Activated CD4-positive, alpha-beta T cell treated with anti-CD3 and anti-CD28 coated beads, Interleukin-2, amount 50 U/mL, for 16 hours (primary cell): ENCODE results near the gene GSN.

Experiments
- DNase-seq: peaks from one replicate; pipeline ENCODE4 v3.0.0-alpha.2; 2020

GSN gene

DNA sequence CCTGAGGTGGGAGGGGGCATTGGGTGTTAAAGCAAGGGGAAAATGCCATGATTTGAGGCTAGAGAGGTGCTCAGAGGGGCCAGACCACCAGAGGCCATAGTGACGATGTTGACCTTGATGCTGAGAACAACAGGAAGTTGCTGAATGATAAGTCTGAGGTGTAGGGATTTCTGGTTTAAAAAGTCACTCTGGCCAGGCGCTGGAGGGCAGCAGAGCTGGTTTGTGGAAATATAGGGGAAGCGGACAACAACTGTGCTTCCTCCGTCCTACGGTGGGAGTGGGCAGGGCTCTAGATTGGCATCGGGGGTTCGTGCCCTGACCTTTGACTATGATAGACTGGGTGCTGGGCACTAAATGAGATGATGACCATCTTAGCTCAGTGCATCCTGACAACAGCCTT, 57.4 kb downstream of the GSN start:
- DNase-seq, result no peak

DNA sequence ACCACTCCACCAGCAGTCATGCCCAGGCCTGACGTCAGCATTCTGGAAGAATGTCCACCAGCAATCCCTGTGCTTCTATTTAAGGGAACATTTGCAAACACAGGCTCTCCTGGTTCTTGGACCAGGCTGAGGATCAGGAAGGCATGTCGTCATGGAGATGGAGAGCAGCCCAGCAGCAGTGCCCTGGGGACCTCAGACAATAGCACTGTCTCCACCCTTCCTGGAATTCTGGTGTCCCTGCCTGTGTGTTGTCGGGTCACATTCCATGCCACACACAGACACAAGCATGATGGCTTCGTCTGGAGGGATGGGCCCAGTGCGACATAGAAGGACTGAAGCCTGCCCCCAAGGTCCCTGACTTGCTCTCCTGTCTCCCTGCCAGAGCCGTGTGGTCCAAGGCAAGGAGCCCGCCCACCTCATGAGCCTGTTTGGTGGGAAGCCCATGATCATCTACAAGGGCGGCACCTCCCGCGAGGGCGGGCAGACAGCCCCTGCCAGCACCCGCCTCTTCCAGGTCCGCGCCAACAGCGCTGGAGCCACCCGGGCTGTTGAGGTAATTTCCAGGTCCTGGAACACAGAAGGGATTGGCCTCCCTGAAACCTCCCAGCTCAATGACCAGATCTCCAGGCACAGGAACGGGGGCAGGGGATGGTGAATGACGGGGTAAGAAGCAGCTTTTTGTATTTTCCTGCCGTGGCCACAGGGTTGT, 58.3 kb downstream of the GSN start:
- DNase-seq, result no peak

DNA sequence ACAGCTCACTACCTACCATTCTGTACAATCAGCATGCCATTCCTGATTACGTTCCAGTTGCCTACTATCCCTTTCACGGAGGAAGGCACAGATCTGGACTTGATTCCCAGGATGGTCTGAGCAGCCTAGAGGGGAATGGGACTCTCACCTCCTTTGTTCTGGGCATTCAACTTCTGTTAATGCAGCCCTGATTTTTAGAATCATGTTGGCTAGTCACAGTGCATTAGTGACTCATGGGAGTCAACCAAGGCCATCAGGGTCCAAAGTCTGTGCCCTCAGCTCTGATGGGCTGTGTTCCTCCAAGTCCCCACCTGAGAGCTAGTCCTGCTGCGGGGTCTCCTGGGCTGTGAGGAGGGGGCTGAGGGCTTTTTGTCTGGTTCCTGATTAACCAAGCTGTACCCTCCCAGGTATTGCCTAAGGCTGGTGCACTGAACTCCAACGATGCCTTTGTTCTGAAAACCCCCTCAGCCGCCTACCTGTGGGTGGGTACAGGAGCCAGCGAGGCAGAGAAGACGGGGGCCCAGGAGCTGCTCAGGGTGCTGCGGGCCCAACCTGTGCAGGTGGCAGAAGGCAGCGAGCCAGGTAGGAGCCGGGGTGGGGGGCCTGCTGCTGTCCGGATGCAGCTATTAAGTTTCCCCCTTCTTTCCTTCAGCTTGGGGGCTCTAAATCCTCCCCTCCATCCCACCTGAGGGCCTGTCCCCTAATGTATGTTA, 59.1 kb downstream of the GSN start:
- no peak for DNase-seq

DNA sequence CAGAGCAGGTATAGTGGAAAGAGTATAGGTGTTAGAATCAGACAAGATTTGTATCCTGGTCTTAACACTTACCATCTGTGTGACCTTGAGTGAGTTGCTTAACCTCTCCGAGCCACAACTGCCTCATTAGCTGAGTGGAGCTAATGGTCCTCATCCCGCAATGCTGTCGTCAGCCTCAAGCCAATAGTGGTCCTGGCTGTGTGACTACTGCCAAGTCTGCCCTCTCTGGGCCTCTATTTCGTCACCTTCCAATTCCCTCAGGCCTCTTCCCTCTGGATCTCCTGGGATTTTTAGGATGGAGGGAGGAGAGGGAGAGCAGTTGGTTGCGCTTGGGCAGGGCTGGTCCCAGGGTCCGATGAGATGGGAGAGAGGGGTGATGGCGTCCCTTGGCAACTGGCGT, 60.5 kb downstream of the GSN start:
- DNase-seq, result no peak

DNA sequence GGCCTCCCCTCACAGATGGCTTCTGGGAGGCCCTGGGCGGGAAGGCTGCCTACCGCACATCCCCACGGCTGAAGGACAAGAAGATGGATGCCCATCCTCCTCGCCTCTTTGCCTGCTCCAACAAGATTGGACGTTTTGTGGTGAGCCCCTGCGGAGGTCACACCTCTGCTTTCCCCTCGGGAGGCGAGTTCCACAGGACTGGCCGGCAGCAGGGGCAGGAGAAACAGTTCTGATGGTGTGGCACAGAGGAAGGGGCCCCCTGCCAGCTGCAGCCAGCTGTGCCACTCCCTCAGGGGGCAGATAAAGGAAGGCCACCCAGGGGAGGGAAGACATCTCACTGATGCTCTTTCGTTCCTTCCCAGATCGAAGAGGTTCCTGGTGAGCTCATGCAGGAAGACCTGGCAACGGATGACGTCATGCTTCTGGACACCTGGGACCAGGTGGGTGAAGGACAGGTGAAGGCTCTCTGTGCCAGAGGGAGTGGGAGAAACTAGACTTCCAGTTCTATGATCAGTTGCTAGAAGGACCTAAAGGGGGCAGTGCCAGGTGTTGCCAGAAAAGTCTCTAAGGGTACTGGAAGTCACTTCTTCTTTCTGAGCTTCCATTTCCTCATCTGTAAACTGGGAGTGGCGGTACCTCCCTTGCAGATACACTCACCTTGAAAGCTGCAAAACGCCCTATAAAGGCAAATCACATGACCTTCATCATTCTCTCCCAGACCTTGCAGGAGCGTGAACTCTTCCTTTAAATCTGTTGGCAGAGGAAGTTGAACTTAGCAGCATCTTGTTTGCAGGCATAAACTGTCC, 61.1 kb downstream of the GSN start:
- DNase-seq, result no peak

DNA sequence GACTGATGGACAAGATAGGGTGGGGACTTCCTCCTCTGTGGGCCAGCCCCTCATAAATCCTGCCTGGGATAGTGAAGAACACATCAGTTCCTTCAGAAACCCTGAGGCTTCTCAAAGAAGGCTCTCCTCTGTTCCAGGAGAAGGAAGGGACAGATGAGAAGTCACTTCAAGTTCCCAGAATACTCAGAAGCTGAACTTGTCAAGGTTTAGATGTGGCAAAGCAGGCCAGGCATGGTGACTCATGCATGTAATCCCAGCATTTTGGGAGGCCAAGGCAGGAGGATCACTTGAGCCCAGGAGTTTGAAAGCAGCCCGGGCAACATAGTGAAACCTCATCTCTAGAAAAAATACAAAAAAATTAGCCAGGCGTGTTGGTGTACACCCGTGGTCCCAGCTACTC, 63.6 kb downstream of the GSN start:
- no peak for DNase-seq

DNA sequence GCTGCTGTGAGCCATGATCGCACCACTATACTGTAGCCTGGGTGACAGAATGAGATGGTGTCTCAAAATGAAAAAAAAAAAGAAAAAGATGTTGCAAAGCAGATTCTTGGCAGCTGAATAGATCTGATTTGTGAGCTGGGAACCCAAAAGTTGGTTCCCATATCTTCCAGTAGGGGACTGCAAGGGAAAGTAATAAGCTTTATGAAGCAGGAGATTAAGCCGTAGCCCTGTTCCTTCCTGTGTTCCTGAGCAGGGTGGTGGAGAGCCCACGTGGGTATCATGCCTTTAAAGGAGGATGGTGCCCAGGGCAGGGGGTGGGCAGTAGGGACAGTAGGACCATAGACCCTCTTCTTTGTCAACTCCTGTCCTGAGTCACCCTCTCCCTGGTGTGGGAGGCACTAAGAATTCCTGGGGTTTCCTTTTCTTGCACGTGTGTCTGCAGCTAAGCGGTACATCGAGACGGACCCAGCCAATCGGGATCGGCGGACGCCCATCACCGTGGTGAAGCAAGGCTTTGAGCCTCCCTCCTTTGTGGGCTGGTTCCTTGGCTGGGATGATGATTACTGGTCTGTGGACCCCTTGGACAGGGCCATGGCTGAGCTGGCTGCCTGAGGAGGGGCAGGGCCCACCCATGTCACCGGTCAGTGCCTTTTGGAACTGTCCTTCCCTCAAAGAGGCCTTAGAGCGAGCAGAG, 64.2 kb downstream of the GSN start:
- no peak for DNase-seq

DNA sequence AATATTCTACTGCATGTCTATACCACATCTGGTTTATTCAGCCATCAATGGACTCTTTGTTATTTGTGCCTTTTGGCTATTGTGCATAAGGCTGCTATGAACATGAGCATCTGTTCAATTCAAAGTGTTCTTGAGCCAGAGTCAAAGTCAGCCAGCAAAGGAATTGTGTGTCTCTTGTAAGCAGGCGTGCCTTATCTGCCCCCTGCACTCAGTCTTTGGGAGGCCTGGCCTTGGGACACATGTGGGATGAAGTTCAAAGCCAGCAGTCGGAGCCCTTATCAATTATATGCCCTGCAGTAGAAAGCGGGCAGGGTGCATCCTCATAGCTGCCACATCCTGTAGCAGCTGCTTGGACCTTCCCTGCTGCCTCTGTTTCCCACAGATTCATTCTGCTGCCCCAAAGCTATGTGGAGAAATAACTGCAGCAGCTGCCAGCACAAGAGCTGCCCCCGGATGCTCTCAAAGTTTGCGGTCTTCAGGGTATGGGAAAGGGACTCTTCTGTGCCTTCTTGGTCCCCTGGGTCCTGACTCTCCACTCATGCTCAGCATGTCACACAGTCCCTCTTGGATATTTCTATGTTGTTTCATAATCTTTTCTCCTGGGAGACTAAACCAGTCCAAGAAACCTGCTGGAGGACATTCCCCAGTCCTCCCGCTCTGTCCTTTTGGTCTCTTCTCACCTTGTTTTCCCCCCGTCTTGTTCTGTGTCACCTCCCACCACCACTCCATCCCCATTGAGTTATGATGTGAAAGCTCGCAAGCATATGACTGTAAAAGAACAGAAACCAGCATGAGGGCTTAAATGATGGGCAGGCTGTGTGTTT, 66.2 kb downstream of the GSN start:
- no peak for DNase-seq

DNA sequence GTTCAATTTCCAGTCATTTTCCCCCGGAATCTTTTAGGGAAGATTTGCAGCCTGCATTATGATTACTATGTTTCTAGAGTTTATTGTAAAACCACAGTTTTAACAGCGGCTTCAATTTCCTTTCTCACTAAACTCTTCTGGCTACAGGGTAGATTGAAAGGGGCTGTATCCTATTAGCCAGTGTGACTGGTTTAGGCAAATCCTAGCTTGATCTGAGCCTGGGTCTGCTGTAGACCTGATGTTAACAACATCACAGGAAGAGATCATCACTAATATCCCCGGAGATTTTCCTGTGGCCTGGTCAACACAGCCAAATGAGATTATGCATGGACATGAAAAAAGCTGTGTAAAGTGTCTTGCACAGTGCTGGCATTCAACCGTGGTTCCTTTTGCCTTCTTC, 68.7 kb downstream of the GSN start:
- DNase-seq, result no peak

DNA sequence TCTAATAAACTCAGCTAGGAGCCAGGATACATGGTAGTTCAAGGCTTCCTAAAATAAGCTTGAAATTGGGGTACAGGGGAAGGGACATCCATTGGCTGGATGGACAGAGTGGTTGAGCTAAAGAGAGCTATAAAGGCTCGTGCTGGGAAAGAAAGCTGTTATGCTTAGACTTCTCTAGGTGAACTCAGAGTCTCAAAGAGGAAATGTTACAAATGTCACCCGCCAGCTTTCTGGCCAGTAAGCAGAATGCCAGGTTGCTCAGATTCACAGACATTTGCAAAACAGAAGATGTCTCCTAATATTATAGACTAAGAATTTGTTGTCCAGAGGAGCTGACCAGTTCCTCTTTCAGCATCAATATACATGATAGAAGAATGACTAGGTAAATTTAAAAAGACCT, 71.5 kb downstream of the GSN start:
- DNase-seq, result no peak

DNA sequence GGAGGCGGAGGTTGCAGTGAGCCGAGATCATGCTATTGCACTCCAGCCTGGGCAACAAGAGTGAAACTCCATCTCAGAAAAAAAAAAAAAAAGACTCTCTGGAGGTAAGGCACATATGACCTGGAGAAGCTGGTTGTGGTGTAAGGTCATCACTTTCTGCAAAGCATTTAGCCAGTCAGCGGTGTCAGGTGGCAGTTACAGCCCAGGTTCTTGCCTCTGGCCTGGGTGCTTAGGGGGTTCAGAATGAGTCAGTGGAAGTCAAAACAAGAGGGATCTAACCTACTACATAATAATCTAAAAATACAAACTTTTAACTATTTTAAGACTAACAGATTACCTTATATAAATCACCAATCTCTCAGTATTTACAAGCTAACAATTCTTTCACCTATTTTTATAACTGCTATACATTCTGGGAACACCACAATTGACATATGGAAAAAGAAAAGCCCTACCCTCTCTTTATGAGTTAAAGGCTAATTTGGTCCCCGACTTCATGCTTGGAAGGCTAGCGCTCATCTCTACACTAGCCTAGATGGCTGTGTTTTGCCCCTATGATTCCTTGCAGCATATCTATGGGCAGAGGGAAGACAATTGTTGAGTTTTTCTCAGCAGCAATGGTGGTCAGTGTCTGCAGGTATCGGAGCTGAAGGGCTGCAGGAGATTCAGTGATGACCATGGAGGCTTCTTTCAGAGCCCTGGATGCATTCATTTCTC, 72.9 kb downstream of the GSN start:
- peak; percentile 61 for DNase-seq

DNA sequence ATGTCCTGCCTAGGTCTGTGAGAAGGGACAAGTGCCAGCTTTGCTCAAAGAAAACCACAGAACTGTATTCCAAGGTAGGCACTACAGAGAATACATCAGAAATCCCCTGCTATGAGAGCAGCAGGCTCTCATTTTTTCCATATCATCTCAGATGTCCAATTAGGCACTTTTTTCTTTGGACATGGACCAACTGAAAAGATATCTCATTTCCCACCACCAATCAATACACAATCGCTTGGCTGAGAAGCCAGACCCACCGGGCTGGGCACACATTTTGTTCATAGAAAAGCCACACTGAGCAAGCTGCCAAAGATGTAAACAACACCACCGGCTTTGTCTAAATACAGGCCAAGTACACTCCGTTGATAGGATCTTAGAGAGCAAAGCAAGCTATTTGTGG, 76.2 kb downstream of the GSN start:
- no peak for DNase-seq

DNA sequence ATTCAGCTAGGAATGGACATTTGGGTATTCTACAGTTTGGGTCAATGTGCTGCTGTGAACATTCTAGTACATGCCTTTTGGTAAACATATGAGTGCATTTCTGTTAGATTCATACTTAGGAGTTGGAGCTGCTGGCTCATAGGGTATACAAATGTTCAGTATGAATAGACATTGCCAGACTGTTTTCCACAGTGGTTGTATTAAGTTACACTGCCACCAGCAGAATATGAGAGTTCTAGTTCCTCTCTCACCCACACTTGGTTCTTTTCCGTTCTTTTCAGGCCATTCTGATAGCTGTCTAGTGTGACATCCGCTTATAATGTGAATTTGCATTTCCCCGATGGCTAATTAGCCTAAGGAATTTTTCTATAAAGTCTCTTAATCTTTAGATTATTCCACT, 77.1 kb downstream of the GSN start:
- no peak for DNase-seq

DNA sequence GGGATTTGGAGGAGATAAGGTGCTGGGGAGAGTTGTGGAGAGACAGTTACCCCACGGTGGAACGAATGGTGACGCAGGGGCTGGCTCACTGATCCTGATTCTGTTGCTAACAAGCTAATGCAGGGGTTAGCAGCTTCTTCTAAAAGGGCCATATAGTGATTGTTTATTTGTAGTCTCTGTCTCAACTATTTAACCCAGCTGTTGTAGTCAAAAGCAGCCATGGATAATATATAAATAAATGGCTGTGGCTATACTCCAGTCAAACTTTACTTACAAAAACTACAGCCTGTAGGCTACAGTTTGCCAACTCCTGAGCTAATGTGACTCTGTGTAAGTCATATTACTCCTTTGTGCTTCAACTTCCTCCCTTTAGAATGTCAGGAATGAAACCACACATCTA, 80.3 kb downstream of the GSN start:
- no peak for DNase-seq

DNA sequence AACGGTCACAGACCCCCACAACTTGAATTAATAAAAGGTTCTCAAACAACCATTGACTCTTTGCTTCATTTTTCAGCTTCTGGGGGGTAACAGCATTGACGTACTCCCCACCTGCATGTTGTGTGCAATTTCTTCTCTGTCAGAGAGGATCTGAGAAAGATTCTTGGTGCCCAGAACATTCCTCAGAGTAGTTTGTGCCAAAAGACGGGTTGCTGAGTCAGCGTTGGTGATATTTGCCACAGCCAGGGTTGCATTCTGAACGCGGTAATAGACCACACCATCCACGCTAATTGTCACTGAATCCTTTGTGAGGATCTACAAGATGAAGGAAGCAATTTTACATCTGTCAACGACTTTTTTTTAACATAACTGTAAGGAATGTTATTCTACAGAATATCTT, 81.0 kb downstream of the GSN start:
- no peak for DNase-seq

DNA sequence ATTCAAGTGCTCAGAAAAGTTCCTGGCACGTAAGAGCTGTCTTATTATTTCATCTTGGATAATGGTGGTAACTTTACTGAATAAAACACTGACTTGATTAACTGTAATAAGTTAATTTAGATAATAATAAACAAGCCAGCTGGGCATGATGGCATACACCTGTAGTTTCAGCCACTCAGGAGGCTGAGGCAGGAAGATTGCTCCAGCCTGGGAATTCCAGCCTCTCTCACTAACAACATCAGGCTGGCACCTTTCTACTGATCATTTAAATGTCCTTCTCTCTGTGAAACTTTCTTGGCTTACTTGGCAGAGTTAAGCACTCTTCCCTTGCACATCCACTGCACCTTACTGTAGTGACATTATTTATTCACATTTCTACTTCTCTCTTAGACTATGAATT, 82.1 kb downstream of the GSN start:
- DNase-seq, result no peak

DNA sequence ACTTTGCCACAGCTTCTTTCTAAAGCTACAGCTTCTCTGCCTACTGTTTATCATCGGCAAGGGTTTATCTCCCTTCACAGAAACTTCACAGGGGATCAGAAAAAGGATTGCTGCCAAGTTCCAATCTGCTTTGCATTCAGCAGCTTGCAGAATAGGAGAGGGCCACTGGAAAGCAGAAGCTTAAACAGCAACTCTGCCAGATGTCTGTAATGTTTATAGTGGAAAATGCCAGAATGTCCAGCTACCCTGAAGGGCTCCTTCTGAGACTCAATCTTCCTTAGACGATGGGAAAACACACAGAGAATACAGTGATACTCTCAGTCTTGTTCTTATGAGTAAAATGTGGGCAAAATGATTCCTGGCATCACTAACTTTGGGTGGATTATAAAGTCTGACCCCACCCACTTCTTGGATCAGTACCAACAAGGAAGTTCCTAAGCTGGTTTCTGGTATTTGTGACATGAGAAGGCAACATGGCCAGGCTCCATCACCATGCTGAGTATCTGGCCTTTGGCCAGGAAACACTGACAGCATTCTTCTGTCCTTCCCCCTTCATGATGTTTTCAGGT, 83.1 kb downstream of the GSN start:
- no peak for DNase-seq

DNA sequence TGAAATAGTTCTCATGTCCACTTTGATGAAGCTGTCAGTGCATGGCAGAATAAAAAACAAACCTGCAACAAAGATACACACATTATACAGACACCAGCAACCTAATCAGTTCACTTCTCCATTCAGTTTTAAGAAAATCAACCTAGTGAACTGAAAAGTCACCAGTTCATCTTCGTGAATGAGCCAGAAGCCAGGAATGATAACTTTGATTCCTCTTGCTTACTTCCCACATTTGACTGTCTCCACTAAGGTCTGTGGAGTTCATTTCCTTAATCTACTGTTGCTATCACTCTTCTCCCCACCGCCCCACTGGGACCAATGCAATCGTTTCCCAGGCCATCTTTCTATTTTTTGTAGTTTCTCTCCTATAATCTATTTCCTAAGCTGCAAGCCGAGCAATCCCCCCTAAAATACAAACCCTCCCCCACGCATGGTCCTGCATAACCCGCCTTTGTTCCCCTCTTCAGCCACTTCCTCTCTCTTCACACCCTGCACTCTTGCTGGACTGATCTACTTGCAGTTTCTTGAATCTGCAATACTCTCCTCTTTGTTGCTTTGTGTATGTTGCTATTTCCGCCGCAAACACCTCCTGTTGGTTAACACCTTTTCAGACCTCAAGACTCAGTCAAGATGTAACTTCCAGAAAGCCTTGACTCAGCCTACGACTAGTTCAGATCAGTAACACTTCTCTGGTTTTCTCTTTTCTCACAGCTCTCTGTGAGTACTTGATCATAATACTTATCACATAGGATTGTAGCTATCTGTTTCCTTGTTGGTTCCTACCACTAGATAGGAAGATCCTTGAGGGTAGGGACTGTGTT, 85.5 kb downstream of the GSN start:
- peak; percentile 93 for DNase-seq

DNA sequence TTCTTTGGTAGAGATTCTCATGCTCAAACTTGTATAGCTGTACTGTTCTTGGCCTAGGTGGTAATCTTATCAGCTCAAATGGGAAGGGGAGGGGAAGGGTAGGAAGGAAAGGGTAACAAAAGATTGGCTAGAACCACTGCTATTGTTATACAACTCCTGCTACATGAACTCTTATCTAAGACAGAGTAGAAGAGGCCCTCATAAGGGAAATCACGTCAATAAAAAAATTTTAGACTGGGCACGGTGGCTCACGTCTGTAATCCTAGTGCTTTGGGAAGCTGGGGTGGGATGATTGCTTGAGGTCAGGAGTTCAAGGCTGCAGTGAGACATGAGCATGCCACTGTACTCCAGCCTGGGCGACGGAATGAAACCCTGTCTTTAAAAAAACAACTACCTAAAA, 86.2 kb downstream of the GSN start:
- DNase-seq, result no peak

DNA sequence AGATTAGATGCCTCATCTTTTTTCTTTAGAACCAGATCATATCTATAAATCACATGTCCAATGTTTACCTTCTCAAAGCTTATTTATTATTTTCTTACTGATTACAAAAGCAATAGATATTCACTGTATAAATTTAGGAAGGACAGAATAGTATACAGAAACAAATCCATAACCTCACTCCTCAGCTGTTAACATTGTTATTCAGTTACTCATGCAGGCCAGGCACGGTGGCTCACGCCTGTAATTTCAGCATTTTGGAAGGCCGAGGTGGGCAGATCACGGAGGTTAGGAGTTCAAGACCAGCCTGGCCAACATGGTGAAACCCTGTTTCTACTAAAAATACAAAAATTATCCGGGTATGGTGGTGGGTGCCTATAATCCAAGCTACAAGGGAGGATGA, 86.8 kb downstream of the GSN start:
- no peak for DNase-seq

DNA sequence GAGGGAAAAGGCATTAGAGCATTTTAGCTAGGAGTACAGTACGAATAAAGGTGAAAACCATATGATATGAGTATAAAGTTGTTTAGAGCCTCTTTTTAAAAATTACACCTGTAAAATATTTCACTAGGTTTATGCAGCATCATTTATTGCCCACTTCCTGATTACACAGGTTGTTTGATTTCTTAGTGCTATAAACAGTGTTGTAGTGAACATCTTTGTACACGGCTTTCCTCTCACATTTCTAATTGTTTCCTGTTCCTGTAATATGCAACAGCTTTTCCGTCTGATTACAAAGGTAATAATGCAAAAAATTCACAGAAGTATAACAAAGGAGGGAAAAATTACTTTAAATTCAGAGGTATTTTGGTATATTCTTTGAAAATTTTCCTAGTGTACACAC, 89.0 kb downstream of the GSN start:
- DNase-seq, result no peak
